Panc1 (cell line): ENCODE measurements around the gene SLC4A2. TPM values are rescaled to one million over a fixed set of nuclear protein-coding genes. Genes with fewer than 3 reads are reported as not detected.

ENCODE experiments used
- ATAC-seq: fragments of 200-7000 bp; cut with Tn5 transposase; 2 replicates; pipeline ENCODE4 v1.9.1; 2020; ENCODE audit warnings: mild to moderate bottlenecking, moderate library complexity
- BruUV-seq: library from RNA; stranded (reverse); fragments of 400-500 nt; replicated peaks from 2 replicates; lab custom pipeline; 2021; lab: Mats Ljungman, UMichigan
- CTCF ChIA-PET: fragments of 300-600 bp; sonication (Branson Sonifier 250); formaldehyde crosslinking; loops from one replicate; lab custom pipeline; 2022; ENCODE audit warnings: antibody characterized with exemption; lab: Charles Lee
- POLR2A ChIA-PET: fragments of 300-600 bp; sonication (Branson Sonifier 250); formaldehyde crosslinking; loops from one replicate; lab custom pipeline; 2022; ENCODE audit warnings: antibody characterized with exemption; lab: Charles Lee
- DNase-seq: peaks from one replicate; pipeline ENCODE4 v3.0.0-alpha.2; 2010; ENCODE audit warnings: low read depth, low spot score
- H3K27ac ChIP-seq: 2 replicates; pipeline ENCODE4 v1.5.1; 2011; ENCODE audit warnings: mild to moderate bottlenecking, low read length, inconsistent platforms
- H3K27me3 ChIP-seq: fragments of 200-500 bp; sonication (Bioruptor generic); 2 replicates; pipeline ENCODE4 v1.6.0; 2014; ENCODE audit warnings: low read length, inconsistent platforms; ENCODE audit not compliant: control insufficient read depth, insufficient read depth
- H3K36me3 ChIP-seq: fragments of 200-500 bp; sonication (Bioruptor generic); 2 replicates; pipeline ENCODE4 v1.5.1; 2014; ENCODE audit warnings: inconsistent platforms, mild to moderate bottlenecking, low read length, moderate library complexity; ENCODE audit not compliant: control insufficient read depth, insufficient read depth
- H3K4me1 ChIP-seq: 2 replicates; pipeline ENCODE4 v1.5.1; 2011; ENCODE audit warnings: inconsistent platforms, mild to moderate bottlenecking, low read length, moderate library complexity; ENCODE audit not compliant: control insufficient read depth, insufficient read depth
- H3K4me3 ChIP-seq, 2 experiments: 2 replicates each; pipeline ENCODE4 v1.5.1; 2011 to 2012; ENCODE audit warnings: low read depth in 2 of 2, low read length in 2 of 2, mild to moderate bottlenecking in 2 of 2, inconsistent platforms in 1 of 2, moderate library complexity in 1 of 2
- H3K9me3 ChIP-seq: fragments of 200-500 bp; sonication (Bioruptor generic); 2 replicates; pipeline ENCODE4 v1.5.1; 2014; ENCODE audit warnings: low read depth, mild to moderate bottlenecking, inconsistent platforms, low read length, moderate library complexity; ENCODE audit not compliant: control insufficient read depth, insufficient read depth
- POLR2AphosphoS5 ChIP-seq: IDR thresholded peaks from 2 replicates; pipeline ENCODE4 v1.6.1; 2012; ENCODE audit warnings: mild to moderate bottlenecking, low read depth, low read length, moderate library complexity
- SIN3A ChIP-seq: IDR thresholded peaks from 2 replicates; pipeline ENCODE4 v1.6.1; 2012; ENCODE audit warnings: low read depth, mild to moderate bottlenecking, low read length, moderate library complexity, borderline replicate concordance; ENCODE audit not compliant: insufficient read depth
- TCF7L2 ChIP-seq: IDR thresholded peaks from 2 replicates; pipeline ENCODE4 v1.6.1; 2011; ENCODE audit warnings: mild to moderate bottlenecking, low read depth, low read length, inconsistent platforms
- in situ Hi-C: cut with HindIII; loops from 2 replicates; pipeline ENCODE4 v1.10.0; 2016; ENCODE audit warnings: low sequenced_read_pairs, low pct_unique_long_range_greater_than_20kb
- intact Hi-C: fragments of 100-400 bp; cut with micrococcal nuclease; formaldehyde crosslinking; loops from one replicate; pipeline ENCODE4 v1.10.0; 2022; ENCODE audit not compliant: unreplicated experiment
- total RNA-seq: library from RNA; stranded (reverse); gene quantifications from one replicate; pipeline ENCODE4 v1.2.1, GENCODE V29; 2021; ENCODE audit not compliant: unreplicated experiment
- TF ChIP-seq, protein P1 (sequence below), 2 experiments: IDR thresholded peaks; 2 replicates each; pipeline ENCODE4 v1.6.1; 2011 to 2012; ENCODE audit warnings: low read depth in 2 of 2, control low read depth in 1 of 2, low read length in 1 of 2, mild to moderate bottlenecking in 1 of 2, moderate library complexity in 1 of 2; ENCODE audit not compliant: insufficient read depth in 1 of 2
- TF ChIP-seq, protein P2 (sequence below): fragments of 450-650 bp; IDR thresholded peaks from 2 replicates; pipeline ENCODE4 v1.5.1; 2017; ENCODE audit warnings: mild to moderate bottlenecking

Gene SLC4A2
- total RNA-seq, 1 experiment from 2014 or later = 580 TPM

DNA sequence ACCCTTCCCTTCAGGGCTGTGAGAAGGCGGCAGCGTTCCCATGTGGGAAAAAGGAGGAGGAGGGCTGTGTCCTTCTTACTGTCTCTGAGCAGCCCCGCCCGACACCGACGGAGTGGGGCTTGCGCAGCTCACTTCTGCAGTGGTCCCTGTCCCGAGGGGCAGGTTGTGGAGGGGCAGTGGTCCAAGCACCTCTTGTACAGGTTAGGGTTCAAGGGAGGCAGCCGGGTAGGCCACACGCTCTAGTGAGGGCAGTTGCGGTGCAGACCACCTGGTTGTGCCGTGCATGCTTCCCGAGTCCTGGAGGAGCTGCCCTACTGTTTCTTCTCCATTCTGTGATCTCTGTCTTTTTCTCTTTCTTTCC, 59.6 kb downstream of the SLC4A2 start:
- TF ChIP-seq SIN3A = no peak
- TF ChIP-seq TCF7L2 = no peak
- no peak for TF ChIP-seq POLR2AphosphoS5
- TF ChIP-seq, protein P1, sequence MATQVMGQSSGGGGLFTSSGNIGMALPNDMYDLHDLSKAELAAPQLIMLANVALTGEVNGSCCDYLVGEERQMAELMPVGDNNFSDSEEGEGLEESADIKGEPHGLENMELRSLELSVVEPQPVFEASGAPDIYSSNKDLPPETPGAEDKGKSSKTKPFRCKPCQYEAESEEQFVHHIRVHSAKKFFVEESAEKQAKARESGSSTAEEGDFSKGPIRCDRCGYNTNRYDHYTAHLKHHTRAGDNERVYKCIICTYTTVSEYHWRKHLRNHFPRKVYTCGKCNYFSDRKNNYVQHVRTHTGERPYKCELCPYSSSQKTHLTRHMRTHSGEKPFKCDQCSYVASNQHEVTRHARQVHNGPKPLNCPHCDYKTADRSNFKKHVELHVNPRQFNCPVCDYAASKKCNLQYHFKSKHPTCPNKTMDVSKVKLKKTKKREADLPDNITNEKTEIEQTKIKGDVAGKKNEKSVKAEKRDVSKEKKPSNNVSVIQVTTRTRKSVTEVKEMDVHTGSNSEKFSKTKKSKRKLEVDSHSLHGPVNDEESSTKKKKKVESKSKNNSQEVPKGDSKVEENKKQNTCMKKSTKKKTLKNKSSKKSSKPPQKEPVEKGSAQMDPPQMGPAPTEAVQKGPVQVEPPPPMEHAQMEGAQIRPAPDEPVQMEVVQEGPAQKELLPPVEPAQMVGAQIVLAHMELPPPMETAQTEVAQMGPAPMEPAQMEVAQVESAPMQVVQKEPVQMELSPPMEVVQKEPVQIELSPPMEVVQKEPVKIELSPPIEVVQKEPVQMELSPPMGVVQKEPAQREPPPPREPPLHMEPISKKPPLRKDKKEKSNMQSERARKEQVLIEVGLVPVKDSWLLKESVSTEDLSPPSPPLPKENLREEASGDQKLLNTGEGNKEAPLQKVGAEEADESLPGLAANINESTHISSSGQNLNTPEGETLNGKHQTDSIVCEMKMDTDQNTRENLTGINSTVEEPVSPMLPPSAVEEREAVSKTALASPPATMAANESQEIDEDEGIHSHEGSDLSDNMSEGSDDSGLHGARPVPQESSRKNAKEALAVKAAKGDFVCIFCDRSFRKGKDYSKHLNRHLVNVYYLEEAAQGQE (IDR thresholded peaks at IDR 0.05; ENCODE audit: insufficient read depth in 1 of 2, low read depth in 2 of 2, low read length in 1 of 2) = no peak
- TF ChIP-seq, protein P2, sequence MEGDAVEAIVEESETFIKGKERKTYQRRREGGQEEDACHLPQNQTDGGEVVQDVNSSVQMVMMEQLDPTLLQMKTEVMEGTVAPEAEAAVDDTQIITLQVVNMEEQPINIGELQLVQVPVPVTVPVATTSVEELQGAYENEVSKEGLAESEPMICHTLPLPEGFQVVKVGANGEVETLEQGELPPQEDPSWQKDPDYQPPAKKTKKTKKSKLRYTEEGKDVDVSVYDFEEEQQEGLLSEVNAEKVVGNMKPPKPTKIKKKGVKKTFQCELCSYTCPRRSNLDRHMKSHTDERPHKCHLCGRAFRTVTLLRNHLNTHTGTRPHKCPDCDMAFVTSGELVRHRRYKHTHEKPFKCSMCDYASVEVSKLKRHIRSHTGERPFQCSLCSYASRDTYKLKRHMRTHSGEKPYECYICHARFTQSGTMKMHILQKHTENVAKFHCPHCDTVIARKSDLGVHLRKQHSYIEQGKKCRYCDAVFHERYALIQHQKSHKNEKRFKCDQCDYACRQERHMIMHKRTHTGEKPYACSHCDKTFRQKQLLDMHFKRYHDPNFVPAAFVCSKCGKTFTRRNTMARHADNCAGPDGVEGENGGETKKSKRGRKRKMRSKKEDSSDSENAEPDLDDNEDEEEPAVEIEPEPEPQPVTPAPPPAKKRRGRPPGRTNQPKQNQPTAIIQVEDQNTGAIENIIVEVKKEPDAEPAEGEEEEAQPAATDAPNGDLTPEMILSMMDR = no peak
- BruUV-seq = no TSS peak
- ChIA-PET CTCF (no interaction called here), POLR2A (no interaction called here)
- no peak for ATAC-seq
- Histone ChIP-seq H3K4me1 (peaks cover 3% of the 10 kb centered on the region), H3K27me3 (no peaks in the 10 kb centered on the region), H3K27ac (no peak overlapping the region), H3K36me3 (no peaks in the 10 kb centered on the region), H3K4me3 (no peak overlapping the region), H3K9me3 (no peaks in the 10 kb centered on the region)
- in situ Hi-C loops = no loop called here
- intact Hi-C loops = no loop called here
- DNase-seq = no peak

DNA sequence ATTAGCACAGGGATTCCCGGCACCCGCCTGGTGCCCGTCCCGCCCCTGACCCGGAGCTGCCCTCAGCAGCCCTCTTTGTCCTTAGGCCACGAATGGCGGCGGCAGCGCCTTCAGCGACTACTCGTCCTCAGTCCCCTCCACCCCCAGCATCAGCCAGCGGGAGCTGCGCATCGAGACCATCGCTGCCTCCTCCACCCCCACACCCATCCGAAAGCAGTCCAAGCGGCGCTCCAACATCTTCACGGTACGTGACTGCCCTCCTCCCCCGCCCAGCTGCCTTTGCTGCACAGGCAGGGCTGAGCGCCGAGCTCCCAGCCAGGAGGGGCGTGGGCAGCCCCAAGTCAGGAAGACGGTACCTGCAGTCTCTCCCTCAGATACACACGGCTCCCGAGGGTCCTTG, 60.5 kb downstream of the SLC4A2 start:
- Histone ChIP-seq H3K36me3 (no peaks in the 10 kb centered on the region), H3K4me3 (no peak overlapping the region), H3K4me1 (no peaks in the 10 kb centered on the region; the same call in 1 of the 2 replicates), H3K9me3 (no peaks in the 10 kb centered on the region), H3K27me3 (no peaks in the 10 kb centered on the region), H3K27ac (no peak overlapping the region)
- intact Hi-C loops = loop anchor here (5.0 kb wide), 1 partner anchor 182 kb away; no protein-coding TSS in a partner anchor
- TF ChIP-seq SIN3A = no peak
- TF ChIP-seq TCF7L2 = no peak
- TF ChIP-seq, protein P2 = no peak
- TF ChIP-seq, protein P1 (IDR thresholded peaks at IDR 0.05; ENCODE audit: insufficient read depth in 1 of 2, low read depth in 2 of 2, low read length in 1 of 2) = no peak
- no peak for TF ChIP-seq POLR2AphosphoS5
- ChIA-PET CTCF (interaction anchor here (0.5 kb wide), 1 partner anchor 57 kb away, joined by 3 read pairs; no protein-coding TSS in a partner anchor), POLR2A (no interaction called here)
- DNase-seq (no peak), ATAC-seq (no peak)
- in situ Hi-C loops = no loop called here
- no TSS peak for BruUV-seq
